GM19099 (cell line): Measurements from ENCODE around the gene AHNAK2.

Source experiments
- POLR2A ChIP-seq: IDR thresholded peaks from 3 replicates; pipeline ENCODE4 v1.6.1; 2011; ENCODE audit warnings: low read depth; ENCODE audit not compliant: insufficient read length; ENCODE audit errors: extremely low read depth

Gene AHNAK2

GRCh38 chr14:105014631-105015030 lies 36.5 kb upstream of the AHNAK2 start:
- TF ChIP-seq POLR2A: no peak

- TF ChIP-seq POLR2A: no peak
These were observed 35.9 kb upstream of the AHNAK2 start for GRCh38 chr14:105014032-105014431.

DNA sequence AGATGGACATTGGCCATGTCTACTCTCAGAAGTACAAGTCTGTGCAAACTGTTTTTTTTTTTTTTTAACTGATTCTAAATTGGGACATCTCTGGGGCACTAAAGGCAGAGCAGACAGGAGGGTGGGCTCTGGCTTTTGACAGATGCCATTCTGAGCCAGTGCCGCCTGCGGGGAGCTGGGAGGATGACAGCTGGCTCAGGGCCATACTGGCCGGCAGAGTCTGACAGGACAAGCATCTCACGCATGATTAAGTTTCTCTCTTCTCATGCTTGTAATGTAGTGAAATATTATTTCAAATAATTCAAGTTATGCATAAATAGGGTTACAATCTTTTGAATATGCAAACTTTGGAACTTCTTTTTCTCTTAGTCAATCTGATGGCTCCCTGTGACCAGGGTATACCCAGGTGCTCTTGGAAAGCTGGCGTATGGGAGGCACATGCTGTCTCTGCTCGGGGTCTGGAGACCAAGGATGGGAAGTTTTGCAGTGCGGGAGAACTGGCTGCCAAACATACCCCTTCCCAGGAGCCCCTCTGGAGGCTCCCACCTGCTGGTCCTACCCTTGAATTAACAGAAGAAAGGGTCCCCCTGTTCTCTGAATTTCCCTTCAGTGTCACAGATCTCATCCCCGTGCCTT lies 35.1 kb upstream of the AHNAK2 start:
- TF ChIP-seq POLR2A: no peak

DNA sequence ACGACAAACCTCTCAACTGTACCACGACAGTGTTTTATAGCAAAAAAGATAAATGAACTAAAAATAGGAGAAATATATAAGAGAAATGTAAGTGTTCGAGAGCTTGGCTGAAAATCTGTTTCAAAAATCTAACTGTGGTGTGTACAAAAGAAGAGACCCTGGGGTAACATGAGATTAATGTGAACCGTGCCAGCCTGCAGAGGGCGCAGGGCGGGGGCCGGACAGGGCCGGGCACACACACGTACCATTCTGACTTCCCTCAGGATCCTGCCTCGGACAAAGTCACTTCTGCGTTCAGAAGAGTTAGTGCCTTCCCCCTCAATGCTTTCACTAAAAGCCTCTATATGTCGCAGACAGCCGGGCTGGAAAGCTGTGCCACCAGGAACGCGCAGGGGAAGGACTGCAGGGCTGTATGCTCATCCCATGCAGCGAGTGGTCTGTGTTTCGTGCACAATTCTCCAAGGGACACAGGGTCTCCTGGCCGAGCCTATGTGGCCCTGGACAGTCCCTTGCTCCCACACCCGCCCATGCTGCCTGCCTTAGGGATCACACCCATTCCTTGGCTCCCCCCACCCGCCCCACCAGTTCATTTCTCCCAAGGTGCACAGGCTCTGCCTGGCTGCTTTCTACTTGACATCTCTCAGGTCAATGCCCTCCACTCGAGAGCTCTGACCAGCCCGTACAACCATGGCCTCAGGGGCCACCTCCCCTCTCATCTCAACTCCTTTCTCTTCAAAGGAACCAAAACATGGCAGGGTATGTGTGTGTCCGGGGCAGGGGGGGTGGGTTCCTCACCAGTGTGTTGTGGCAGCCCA lies 34.2 kb upstream of the AHNAK2 start:
- no peak for TF ChIP-seq POLR2A

DNA sequence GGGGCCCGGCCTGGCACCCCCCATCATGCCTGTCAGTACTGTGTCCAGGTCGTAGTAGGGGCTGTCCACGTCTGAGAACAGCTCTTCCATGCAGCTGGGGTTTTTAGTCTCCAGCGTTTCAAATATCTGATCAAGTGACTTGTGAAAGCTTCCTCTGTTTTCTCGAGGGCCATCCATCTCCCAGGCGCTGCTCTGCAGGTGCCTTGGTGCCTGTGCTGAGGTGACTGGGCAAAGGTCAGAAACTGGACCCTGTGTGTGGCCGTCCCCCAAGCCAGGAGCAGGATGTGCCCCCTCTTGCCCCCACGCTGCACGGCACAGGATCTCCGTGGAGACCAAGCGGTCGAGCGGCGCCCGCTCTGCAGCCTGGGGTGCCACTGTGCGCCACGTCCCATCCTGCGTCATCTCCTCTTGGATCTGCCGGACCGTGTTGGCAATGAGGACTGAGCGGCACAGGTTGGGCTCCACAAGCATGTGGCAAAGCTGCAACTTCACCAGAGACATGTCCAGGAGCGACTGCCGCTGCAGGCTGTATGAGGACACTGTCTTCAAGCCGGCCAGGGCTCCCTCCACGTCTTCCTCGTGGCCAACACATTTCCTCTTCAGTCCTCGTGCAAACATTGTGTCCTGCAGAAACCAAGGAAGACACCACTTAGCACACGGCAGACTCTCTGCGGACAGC lies 33.3 kb upstream of the AHNAK2 start:
- TF ChIP-seq POLR2A: peak; percentile 11

- no peak for TF ChIP-seq POLR2A
These were observed 32.7 kb upstream of the AHNAK2 start for GRCh38 chr14:105010891-105011291.

DNA sequence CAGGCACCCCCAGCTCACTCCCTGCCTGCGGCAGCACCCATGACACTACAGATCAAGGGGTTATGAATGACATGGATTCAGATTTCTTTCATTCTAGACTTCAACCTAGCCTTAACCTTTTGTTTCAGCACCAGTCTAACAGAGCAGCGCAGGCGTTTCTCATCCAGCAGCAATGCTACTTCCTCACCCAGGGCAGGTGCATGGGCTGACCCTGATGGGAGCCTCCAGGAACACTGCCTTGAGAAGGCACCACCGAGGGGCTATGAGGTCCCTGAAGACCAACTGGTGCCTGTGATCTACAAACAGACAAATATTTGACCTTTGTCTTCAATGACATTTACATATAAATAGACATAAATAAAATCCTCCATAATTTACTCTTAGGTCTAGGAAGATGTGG lies 31.9 kb upstream of the AHNAK2 start:
- TF ChIP-seq POLR2A: no peak

DNA sequence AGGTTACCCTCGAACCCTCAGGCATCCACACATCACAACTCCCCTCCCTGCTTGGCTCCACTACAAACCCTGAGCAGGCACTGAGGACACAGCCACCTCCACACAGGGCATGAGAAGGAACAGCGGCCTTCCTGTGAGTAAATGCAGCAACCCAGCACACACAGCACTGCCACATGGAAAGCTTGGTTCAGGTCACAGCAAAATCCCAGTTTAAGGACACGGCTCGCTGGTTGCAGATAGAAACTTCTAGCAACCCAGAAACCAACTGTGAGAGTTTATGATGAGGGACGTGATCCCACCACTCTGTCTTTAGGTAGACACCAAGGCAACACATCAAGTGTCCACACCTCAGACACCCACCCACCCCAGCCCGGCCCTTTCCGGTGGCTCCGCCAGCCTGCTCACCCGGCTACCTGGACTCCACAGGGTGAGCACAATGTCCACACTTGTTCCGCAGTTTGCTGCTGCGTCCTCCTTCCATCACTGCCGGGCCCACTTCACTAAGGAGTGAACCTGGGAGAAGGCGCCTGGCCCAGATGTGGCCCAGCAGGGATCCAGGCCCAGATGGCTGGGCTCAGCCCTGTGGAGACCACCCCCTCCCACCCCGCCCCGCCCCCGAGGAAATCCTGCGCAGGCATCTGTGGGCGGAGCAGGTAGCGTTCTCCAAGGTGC lies 29.6 kb upstream of the AHNAK2 start:
- no peak for TF ChIP-seq POLR2A

- no peak for TF ChIP-seq POLR2A
These were observed 28.8 kb upstream of the AHNAK2 start for GRCh38 chr14:105006831-105007592.

- no peak for TF ChIP-seq POLR2A
These were observed 28.0 kb upstream of the AHNAK2 start for GRCh38 chr14:105005929-105006830.

GRCh38 chr14:105005329-105005928 lies 27.3 kb upstream of the AHNAK2 start:
- TF ChIP-seq POLR2A: no peak

DNA sequence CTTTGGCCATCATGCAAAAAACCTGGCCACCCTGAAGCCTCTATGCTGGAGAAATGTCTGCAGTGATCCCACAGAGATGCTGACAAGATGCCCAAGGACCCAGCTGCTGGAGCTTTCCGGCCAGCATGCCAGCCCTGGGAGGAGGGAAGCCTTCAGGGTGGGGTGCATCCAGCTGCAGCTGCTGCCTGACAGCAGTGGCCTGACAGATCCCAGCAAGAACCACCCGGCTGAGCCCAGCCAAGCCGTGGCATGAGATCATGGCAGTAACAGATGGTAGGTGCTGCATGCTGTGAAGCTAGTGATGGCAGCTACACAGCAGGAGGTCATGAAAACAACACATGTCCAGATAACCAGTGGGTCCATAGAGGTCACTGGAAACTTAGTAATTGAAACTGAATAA lies 21.2 kb upstream of the AHNAK2 start:
- TF ChIP-seq POLR2A: no peak

DNA sequence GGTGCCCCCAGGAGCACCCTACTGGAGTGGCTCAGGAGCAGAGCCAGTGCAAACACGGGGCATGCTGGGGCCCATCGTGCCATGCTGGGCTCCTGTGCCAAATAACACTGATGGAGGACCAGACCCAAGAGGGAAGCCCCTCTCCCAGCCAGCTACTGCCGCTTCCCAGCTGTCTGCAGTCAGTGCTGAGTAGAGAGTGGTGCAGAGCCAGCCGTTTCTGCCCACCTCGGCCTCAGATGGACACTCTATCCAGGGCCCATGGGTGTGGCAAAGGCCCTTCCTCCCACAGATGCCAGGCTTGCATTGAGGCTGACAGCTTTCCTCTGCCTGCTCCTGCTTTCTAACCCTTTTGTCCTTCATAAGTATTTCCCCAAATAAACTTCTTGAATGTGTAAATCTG lies 20.6 kb upstream of the AHNAK2 start:
- no peak for TF ChIP-seq POLR2A
